D341Med (cell line): ENCODE results near the gene BANF2.

Experiments
- DNase-seq: peaks from one replicate; pipeline ENCODE4 v3.0.0; 2012; ENCODE audit warnings: low spot score

BANF2 gene

DNA sequence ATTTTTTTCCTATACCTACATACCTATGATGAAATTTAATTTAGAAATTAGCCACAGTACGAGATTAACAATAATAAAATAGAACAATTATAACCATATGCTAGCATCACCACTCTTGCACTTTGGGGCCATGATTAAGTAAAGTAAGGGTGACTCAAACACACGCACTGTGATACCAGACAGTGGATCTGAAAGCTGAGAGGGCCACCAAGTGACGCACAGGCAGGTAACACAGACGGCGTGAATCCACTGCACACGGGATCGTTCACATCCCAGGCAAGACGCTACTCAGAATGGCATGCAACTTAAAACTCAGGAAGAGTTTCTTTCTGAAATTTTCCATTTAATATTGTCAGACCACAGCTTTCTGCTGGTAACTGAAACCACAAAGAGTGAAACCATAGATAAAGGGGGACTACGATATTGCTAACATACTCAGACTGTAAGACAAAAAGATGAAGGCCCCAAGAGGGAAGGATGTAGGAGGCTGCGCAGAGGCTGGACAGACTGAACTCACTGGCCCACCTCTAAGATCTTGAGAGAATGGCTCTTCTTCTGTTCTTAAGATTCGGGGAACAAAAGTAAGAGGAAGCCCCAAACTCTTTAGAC lies 35.6 kb upstream of the BANF2 start:
- no peak for DNase-seq

GRCh38 chr20:17665756-17666155 lies 34.0 kb upstream of the BANF2 start:
- no peak for DNase-seq

DNA sequence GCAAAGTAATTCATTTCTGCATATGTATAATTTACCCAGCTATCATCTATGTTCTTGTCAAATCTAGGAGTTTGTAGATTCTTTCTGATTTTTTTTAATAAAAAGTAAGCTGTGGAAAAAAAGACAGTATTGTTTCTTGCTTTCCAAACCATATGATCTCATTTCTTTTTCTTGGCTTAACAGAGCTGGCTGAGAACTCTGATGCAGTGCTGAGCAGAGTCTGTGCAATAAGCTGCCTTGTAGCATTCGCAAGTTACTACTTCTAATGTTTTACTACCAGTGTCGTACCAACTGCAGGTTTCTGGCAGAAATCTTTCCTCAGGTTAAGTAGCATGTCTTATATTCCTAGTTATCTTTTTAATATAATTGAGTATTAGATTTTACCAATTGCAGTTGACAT lies 33.3 kb upstream of the BANF2 start:
- DNase-seq, result no peak

DNA sequence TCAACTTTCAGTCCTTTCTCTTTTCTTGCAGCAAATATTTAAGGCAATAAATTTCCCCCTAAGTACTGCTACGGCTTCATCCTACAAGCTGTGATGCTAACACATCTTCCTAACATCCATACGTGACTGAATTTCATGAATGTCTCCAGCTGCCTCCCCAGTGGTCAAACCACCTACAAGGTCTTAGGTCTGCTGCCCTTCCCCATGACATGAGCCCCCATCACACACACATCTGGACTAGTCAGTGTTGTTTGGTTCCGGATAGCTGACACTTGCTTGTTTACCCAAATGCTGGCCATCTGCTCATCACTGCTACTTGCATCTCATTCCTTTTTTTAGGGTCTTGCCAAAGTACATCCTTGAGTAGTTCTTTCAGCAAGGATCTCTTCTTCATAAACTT lies 32.3 kb upstream of the BANF2 start:
- no peak for DNase-seq

DNA sequence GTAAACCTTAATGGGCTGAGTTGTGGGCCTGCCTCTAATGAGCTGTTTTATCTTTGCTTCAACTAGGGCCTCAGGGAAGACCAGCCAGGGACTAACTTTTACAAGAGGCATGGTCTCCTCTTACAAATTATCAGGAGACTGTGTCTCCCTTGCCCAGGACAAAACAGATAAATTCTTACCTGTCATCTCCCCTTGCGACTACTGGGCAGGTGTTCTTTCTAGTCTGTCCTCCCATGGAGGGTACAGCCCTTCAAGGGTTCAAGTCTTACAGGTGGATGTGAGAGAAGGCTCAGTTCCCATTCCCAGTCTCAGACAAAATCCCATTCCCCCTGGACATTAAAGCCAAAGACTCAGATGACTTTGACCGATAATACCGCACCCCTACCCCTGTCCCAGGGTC lies 31.3 kb upstream of the BANF2 start:
- no peak for DNase-seq

GRCh38 chr20:17669306-17669931 lies 30.3 kb upstream of the BANF2 start:
- no peak for DNase-seq

- DNase-seq, result no peak
These were observed 28.8 kb upstream of the BANF2 start for GRCh38 chr20:17671011-17671410.

- no peak for DNase-seq
These were observed 28.2 kb upstream of the BANF2 start for GRCh38 chr20:17671565-17671964.

- DNase-seq, result no peak
These were observed 26.7 kb upstream of the BANF2 start for GRCh38 chr20:17673084-17673483.

DNA sequence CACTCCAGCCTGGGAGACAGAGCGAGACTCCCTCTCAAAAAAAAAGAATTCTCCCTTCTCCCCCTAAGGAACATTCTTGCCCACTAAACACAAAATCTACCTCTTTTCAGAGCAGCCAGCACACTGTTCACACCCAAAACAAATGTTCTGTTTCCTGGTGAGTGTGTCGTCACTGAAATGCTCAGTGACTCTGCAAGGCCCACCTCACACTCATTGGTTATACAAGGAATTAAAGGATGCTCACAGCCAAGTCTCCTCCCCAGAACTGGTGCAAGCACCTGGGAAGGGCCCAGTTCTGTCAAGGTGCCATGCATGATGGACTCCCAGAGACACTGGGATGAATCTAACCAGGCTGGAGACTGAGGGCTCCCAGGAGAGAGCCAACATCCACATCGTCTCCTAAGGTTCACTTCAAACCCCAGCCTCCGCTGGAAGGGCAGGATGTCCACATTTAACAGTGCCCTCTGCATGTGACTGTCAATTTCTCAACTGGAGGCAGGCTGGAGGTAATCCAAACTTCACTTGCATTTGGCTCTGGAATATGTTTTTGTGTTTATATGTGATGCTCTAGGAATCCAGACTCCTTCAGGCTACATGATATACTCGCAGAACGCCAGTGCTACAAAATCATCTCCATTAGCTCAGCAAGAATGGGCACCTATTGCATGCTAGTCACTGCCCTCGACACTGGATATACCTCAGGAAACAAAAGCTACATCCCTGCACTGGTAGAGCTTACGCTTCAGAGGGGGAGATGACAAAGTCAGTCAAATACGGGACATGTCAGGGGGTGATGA lies 24.8 kb upstream of the BANF2 start:
- DNase-seq, result no peak

- no peak for DNase-seq
These were observed 24.0 kb upstream of the BANF2 start for GRCh38 chr20:17675519-17676377.

GRCh38 chr20:17676378-17676759 lies 23.4 kb upstream of the BANF2 start:
- DNase-seq, result no peak

- DNase-seq, result no peak
These were observed 22.8 kb upstream of the BANF2 start for GRCh38 chr20:17676942-17677341.

- no peak for DNase-seq
These were observed 21.5 kb upstream of the BANF2 start for GRCh38 chr20:17678295-17678694.

GRCh38 chr20:17678886-17679285 lies 20.9 kb upstream of the BANF2 start:
- no peak for DNase-seq

- DNase-seq, result no peak
These were observed 19.6 kb upstream of the BANF2 start for GRCh38 chr20:17679941-17680835.

- peak; percentile 93 for DNase-seq
These were observed 18.7 kb upstream of the BANF2 start for GRCh38 chr20:17680836-17681725.

DNA sequence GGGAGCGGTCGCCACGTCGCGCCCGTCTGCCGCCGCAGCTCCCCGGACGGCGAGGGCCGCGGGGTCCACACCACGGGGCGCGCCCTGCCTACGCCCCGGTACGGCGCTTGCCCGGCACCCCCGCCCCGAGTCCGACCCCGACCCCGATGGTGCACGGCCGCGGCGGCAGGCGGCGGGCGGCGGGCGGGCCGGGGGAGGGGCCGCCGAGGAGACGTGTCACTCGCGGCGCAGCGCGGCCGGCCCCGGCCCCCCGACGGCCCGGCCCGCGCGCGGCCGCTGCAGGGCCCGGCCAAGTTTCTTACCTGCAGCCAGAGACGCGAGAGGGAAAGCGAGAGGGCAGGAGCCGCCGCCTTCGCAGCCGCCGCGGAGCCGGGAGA lies 18.1 kb upstream of the BANF2 start:
- DNase-seq, result peak; percentile 59

DNA sequence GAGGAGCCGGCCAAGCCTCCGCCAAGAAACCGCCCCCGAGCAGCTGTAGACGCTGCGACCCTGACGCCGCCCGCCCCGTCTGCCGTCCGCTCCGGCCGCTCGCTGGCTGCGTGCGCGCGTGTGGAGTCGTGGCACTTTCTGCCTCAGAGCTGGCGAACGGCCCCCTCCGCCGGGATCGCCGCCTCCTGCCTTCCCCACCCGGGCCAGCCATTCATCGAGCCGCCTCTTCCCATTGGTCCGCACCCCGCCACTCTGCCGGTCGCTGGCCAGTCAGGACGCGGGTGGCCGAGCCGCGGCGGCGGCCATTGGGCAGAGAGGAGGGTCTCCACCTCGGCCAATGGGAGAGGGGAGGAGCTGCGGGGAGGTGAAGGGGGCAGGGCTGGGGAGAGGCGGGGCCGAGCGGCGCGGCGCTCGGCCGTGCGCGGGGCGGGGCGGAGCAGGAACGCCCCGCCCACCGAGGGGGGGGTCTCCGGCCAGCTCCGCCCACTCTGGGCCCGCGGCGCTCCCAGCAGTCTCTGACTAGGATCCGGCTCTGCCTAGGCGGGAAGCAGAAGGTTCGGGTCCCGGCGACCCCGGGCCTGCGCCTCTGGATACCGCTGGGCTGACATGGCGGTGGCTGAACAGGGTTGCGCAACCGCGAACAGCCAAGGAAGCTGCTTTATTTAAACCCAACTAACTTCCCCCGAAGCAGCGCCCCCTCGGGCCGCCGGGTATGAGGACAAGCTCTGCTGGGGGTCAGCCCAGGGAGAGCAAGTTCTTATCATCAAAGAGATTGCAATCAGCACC lies 17.5 kb upstream of the BANF2 start, which contains the start of gene RRBP1:
Gene RRBP1, minus strand, starts transcription at position 140 of the 786 bp plus-strand sequence. CDS start 21,735 bp downstream, outside the sequence.
- peak; percentile 98 for DNase-seq

DNA sequence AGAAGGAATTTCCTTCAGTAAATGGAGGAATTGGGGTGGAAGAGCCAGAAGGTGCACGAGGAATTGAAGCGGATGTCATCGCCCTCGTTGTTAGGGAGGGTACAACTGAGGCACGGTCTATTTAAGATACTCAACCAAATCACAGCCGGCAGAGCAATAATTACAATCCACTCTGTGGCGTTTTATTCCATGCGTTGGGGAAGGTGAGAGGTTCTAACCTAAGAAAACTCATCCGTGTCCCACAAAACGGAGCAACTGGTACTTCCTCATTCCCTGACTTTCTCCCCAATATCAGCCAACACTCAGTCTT lies 16.9 kb upstream of the BANF2 start:
- no peak for DNase-seq
